Islet precursor cell (in vitro differentiated cells): ENCODE data around the gene RECQL.

Experiments
- DNase-seq: peaks from one replicate; pipeline ENCODE4 v3.0.0-alpha.2; 2018

RECQL gene

GRCh38 chr12:21501258-21502163 is at the start of gene RECQL, which contains the start of gene GOLT1B:
Gene RECQL, minus strand, starts transcription at chr12:21501635. Its CDS starts 2,065 bp downstream, at chr12:21499570.
Gene GOLT1B, plus strand, starts transcription at chr12:21501789. Its CDS starts 135 bp downstream, at chr12:21501924.
- DNase-seq = peak; percentile 99

GRCh38 chr12:21547437-21547836 is 46.0 kb upstream of the RECQL start:
- no peak for DNase-seq

DNA sequence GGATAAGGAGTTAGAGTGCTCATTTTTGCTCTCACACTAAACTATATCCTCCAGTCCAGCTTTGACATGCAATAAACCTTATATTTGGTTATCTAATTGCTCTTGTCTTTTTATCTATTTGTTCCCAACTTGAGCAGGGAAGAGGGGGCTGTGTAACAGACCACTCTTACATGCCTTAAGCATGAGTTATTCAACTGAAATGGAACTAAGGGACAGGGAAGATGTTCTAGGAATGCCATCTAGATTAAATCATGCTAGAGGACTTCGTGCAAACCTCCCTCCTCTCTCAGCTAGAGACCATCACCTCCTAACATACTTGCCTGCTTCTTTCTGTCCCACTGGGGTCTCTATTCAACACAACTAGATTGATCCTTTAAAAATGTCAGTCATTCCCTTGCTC is 45.3 kb upstream of the RECQL start:
- DNase-seq = no peak

DNA sequence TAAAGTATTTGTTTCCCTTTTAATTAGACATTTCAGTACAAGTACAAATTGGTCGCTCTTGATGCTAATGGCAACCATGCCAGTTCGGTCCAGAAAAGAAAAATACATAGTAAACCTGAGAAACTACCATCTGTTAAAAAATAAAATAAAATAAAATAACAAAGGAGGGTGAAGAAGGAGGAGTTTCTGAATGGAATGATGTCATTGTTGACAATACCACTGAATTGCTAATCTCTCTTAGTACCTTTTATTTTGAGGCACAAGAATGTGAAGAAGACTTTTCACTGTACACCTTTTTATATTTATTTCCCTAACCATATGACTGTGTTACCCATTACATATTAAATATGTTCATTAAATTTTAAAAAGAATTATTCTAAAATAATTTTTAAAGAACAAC is 44.1 kb upstream of the RECQL start:
- no peak for DNase-seq

- no peak for DNase-seq
Observed at GRCh38 chr12:21543151-21543550, 41.7 kb upstream of the RECQL start.

DNA sequence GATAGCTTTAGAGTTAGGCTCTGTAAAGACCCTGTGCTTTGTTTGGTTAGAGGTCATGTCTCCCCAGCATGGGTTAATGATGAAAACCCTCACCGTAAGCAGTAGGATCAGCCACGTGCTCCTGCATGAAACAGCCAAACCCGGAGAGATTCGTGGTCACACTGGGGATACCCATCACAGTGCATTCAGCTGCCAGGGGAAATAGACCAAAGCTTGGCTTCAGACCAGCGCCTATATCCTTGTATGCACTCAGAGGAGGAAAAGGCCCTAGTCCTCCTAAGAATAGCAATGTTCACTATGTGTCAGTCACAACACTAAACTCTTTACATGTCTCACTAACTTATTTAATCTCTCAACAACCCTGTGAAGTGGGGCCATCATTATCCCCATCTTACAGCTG is 41.0 kb upstream of the RECQL start:
- no peak for DNase-seq

GRCh38 chr12:21541773-21542172 is 40.3 kb upstream of the RECQL start:
- no peak for DNase-seq

DNA sequence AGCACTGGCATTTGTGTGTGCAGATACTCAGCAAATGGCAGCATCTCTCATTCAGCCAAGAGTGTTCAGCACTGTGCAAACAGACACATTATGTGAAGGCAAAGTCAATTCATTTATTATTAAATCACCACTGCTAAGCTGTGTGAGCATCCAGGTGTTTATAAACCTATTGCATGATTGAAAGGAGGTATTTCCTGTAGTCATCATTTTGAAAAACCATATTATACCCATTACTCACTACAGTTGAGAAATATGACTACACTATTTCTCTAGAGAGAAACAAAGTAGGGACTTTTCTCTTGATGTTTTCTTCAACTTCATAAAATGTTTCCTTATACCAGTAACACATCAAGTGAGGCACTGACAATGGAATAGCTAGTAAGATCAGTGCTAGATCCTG is 38.4 kb upstream of the RECQL start:
- DNase-seq = no peak

DNA sequence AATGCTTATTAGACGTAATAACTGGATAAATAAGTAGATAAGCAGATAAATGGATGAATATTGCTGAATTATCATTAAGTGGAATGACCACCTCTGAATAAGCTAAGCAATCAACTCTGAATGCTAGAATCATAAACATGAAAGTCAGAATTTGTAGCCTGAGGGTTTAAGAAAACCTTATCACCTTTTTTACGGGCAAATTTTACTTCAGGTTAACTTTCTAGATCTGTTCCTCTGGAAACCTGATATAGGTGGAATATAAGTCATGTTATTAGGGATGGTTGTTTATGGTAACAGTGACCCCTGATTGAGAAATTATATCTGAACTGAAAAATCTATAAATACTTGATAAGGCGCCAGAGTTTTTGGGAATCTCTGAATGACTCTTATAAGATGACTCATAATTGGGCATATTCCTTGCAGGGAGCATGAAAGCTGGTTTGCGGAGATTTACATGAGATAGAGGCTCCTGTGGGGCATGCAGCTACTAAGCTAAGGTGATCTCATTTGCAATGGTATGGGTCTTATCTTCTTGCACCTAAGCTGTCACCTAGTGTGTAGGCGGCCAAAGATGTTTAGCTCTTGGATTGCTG is 36.7 kb upstream of the RECQL start:
- DNase-seq = no peak

DNA sequence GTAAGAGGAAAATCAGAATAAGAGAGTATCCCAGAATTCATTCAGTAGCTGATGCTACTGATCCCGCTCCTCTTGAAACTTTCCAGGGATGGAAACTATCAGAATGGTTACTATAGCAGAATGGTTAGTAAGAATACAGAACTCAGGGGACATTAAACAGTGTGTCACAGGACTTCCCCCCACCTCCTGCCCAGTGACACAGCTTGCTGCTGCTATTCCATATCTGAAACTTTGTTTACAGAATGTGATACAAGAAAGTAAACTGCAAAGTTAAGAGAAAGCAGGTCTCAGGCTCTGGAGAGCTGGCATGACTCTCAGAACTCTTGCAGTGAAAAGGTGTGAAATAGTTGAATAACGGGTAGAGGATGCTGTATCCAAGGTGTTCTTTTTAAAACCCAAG is 28.0 kb upstream of the RECQL start:
- DNase-seq = no peak

GRCh38 chr12:21528953-21529352 is 27.5 kb upstream of the RECQL start:
- no peak for DNase-seq

DNA sequence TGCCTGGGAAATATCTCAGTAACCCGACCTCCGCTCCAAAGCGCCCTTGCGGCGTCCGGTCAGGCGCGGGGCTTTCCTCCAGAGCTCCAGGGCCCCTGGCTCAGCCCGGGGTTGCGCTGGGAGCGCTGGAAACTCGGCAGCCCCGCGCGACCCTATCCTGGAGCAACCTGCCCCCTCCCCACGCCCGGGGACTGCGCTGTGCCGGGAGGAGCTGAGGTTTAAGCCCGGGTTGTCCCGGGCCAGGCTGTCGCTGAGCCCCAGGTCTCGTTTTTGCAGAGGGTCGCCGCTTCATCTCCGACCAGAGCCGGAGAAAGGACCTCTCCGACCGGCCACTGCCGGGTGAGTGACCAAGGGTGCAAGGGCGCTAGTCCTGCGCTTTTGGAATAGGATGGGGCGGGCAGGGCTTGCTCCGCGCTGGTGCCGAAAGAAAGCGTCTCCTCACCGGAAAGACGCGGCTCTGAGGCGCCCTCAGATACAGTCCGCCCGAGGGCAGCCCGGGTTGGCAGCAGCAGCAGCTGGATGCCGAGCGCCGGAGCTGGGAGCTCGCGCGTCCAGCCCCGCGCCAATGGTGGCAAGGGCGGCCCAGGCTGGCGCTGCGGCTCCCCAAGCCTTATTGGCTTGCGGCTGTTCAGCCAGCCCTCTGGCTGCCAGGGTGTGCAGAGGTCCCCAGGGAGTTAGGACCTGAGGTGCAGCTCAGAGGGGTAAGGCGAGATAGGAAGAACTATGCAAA is 26.2 kb upstream of the RECQL start:
- DNase-seq = peak; percentile 91

DNA sequence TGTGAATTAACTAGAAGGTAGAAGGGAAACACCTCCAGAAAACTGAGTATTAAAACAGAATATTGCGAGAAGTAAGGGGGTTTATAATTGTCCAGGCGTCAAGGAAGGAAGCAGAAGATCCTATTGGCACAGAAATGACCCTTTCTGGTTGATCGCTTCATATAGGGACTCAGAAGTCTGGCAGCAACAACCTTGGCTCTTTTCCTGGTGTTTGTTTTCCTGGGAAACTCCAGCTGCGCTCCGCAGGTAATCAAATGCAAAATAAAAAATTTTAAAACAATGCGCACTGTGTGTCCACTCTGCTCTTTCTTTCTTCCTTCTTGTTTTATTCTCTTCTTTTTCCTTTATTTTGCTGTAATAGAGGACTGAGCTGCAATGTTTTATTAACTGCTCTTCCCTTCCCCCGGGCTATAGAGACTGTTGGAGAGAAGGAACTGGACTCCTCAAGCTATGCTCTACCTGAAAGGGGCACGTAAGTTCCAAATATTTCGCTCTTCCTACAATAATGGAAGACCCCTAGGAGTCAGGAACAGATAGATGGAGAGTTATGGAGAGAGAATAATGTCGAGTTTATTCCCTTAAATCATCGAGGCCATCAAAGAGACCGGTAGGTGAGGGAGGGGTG is 25.4 kb upstream of the RECQL start:
- DNase-seq = no peak

DNA sequence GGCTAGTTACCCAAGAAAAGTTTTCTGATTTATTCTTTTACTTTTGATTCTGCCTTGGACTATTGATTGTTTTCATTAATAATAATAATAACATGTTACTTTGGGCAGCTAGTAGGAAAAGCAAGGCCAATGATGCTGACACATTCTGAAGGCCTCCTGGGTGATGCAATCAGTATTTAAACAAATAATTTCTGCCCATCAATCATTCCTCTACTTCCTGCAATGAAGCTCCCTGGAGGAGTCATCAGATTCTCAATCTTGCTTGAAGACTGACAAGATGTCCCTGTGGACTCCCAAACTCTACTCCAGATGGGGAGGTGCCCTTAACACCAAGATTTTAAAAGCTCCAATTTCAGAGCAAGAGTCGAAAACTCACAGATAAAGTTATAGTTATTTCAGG is 24.6 kb upstream of the RECQL start, which contains the start of gene SPX:
Gene SPX, plus strand, starts transcription at position 244 of the 400 bp plus-strand sequence. CDS start 177 bp downstream, outside the sequence.
- no peak for DNase-seq

DNA sequence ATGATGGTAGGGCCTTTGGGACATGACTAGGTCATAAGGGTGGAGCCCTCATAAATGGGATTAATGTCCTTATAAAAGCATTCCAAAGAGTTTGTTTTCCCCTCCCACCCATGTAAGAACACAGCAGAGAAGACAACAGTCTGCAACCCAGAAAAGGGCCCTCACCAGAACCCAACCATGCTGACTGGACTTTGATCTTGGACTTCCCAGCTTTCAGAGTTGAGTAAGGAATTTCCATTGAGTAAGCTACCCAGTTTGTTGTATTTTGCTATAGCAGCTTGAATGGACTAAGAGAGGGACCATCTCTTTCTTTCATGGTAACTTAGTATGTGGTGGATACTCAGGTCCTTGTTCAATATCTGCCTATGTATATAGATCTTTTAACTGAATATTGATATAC is 21.7 kb upstream of the RECQL start:
- DNase-seq = no peak

- DNase-seq = no peak
Observed at GRCh38 chr12:21521541-21521940, 20.1 kb upstream of the RECQL start.

DNA sequence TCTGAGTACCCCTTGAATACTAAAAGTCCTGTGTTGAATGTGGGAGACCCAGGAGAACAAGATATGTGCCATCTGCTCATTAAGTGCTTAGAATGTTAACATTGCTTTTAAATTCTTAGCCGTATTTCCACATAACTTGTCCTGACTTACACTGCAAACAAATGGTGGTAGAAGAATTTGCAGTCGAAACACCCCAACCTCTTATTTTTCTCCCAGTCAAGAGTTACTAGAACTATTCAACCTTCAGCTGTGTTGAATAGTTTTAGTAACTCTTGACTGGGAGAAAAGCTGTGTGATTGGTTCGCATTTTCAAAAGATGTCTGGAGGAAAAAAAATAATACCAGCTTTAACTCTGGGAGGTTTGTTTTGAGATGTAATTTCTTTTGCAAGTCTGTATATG is 17.0 kb upstream of the RECQL start:
- DNase-seq = no peak

GRCh38 chr12:21516281-21516680 is 14.8 kb upstream of the RECQL start:
- DNase-seq = no peak

DNA sequence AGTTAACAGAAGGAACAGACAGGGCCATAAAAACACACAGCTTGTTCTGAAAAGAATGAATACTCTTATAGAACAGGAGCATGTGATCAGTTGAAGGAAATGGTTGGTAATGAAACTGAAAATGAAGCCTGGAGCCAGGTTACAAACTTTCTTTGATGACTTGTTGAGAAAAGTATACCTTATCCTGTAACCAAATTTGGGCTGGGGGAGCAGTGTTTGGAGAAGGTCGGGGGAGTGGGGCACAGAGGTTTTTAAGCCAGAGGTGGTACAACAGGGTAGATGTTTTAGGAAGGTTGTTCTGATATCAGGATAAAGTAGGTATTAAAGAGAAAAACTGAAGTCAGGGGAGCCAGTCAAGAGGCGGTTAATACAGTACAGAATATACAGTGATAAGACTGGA is 8.3 kb upstream of the RECQL start:
- no peak for DNase-seq

- DNase-seq = no peak
Observed at GRCh38 chr12:21507849-21508248, 6.4 kb upstream of the RECQL start.

- DNase-seq = no peak
Observed at GRCh38 chr12:21505888-21506287, 4.5 kb upstream of the RECQL start.

GRCh38 chr12:21502872-21503271 is 1.4 kb upstream of the RECQL start:
- DNase-seq = no peak

- no peak for DNase-seq
Observed at GRCh38 chr12:21502164-21502496, 695 bp upstream of the RECQL start.
